Hematopoietic multipotent progenitor cell treated with erythropoietin and hydrocortisone succinate and interleukin-3 and kit ligand, for 8 days (in vitro differentiated cells): ENCODE measurements around the gene CCT8L2.
"Not testable (repeated sequence)": the region's sequence is repeated elsewhere in the genome, so short reads cannot be mapped to it uniquely, and the experiment has no call there.

Experiments
- DNase-seq: peaks from one replicate; pipeline ENCODE4 v3.0.0-alpha.2; 2015

The CCT8L2 gene

GRCh38 chr22:16557511-16557910 lies 35.1 kb downstream of the CCT8L2 start:
- DNase-seq: not testable (repeated sequence)

GRCh38 chr22:16555077-16555994 lies 37.3 kb downstream of the CCT8L2 start:
- not testable (repeated sequence) for DNase-seq

GRCh38 chr22:16543310-16543709 lies 49.3 kb downstream of the CCT8L2 start:
- DNase-seq: not testable (repeated sequence)
